Left lobe of liver (tissue), 2 donors: ENCODE data around the gene ZNF732. TPM values are rescaled to one million over a fixed set of nuclear protein-coding genes. Genes with fewer than 3 reads are reported as not detected.
A peak's percentile ranks its signal among the peaks of the same experiment; 100 is the strongest.
"Not testable (repeated sequence)": the region's sequence is repeated elsewhere in the genome, so short reads cannot be mapped to it uniquely, and the experiment has no call there.

Source experiments
- ATAC-seq: fragments of 200-7000 bp; cut with Tn5 transposase; one replicate; pipeline ENCODE4 v1.9.1; 2020; ENCODE audit warnings: mild to moderate bottlenecking, moderate library complexity
- DNase-seq: peaks from one replicate; pipeline ENCODE4 v3.0.0-alpha.2; 2020; ENCODE audit warnings: low spot score
- total RNA-seq: library from RNA; stranded (reverse); gene quantifications from one replicate; pipeline ENCODE4 v1.2.1, GENCODE V29; 2021
- donor health status: DM: no; HTN: no; CAD: no; lungs with moderate emphysema.
- donor health status: DM: no; HTN: yes; CAD: no.

ZNF732 gene
- total RNA-seq, 1 donor from 2014 or later, result not detected

- DNase-seq (no peak), ATAC-seq (no peak)
These were observed 48.8 kb downstream of the ZNF732 start for GRCh38 chr4:256492-256891.

GRCh38 chr4:253936-254756 lies 51.1 kb downstream of the ZNF732 start:
- ATAC-seq, result no peak
- no peak for DNase-seq

GRCh38 chr4:252065-252601 lies 53.1 kb downstream of the ZNF732 start:
- no peak for ATAC-seq

GRCh38 chr4:244471-244870 lies 60.8 kb downstream of the ZNF732 start:
- ATAC-seq (peak; percentile 65), DNase-seq (peak; percentile 58)

More at GRCh38 chr4:252065-252601, 53.1 kb downstream of the ZNF732 start:
- no peak for DNase-seq

- no peak for ATAC-seq
- no peak for DNase-seq
These were observed 61.8 kb downstream of the ZNF732 start for GRCh38 chr4:243426-243825.

- ATAC-seq (peak; percentile 100), DNase-seq (peak; percentile 71)
These were observed 63.0 kb downstream of the ZNF732 start for GRCh38 chr4:242121-242848.

- not testable (repeated sequence) for DNase-seq, ATAC-seq
These were observed 63.9 kb downstream of the ZNF732 start for GRCh38 chr4:241411-241810.

- ATAC-seq (no peak), DNase-seq (no peak)
These were observed 69.2 kb downstream of the ZNF732 start for GRCh38 chr4:236028-236427.

- DNase-seq, result no peak
- no peak for ATAC-seq
These were observed 71.1 kb downstream of the ZNF732 start for GRCh38 chr4:234178-234577.

- DNase-seq, result no peak
- no peak for ATAC-seq
These were observed 81.3 kb downstream of the ZNF732 start for GRCh38 chr4:223913-224497.

Other genes with a start within 250 kb of the ZNF732 start
- gene ZNF718, start 181.0 kb downstream of the ZNF732 start, total RNA-seq, result 1.6 TPM
- gene ZNF141, start 32.3 kb upstream of the ZNF732 start, total RNA-seq, result 6.5 TPM
- gene ZNF721, start 193.7 kb upstream of the ZNF732 start, total RNA-seq, result 9.4 TPM
- 19.4 TPM for gene PIGG, start 193.7 kb upstream of the ZNF732 start, total RNA-seq